GM20000 (cell line): ENCODE results near the gene MIA3.
"Not testable (repeated sequence)": the region's sequence is repeated elsewhere in the genome, so short reads cannot be mapped to it uniquely, and the experiment has no call there.

Experiments
- DNase-seq: peaks from one replicate; pipeline ENCODE4 v3.0.0; 2012; ENCODE audit warnings: low spot score
- TF ChIP-seq, protein P1 (sequence below): IDR thresholded peaks from 2 replicates; pipeline ENCODE4 v1.5.1; 2012; ENCODE audit warnings: mild to moderate bottlenecking, control low read depth; ENCODE audit errors: extremely low read depth, missing control alignments

MIA3 gene

DNA sequence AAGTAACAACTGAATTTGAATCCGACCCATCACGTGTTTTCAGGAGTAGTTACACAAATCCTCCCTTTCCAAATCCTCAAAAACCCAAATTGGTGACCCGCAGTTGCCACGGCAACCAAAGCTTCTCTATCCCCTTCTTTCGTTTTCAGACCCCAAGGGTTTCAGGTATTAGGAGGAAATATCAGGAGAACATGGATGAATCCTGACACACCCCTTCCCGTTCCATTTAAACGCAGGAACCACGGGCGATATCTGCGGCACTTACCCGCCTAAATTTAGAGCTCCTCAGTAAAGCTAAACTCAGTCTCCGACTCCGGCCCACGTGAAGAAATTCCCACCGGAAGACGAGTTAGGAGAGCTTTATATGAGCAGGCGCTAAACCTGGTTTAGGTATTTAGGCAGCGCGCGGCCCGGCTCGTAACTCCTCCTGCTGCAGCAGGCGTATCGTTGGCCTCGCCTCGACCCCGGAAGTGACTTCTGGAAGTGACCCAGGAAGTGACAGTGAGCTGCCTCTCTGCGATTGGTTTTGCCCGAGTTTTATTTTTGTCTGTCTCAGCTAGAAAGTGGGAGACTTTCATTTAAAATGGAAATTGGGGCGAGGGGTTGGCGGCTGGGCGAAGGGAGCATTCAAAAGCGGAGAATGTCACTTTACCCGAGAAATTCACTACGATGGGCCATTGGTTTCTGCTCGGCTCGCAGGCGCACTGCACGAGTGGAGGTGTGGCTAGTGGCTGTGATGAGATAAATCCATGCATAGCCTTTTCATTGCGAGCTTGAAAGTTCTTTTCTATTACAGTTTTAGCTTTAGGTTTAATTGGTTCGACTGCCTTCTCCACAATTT, 28.2 kb upstream of the MIA3 start, which contains the start of gene TAF1A:
TSS of gene TAF1A (minus strand) at position 472 of the 841 bp plus-strand sequence.
- DNase-seq, result peak; percentile 86
- TF ChIP-seq, protein P1, sequence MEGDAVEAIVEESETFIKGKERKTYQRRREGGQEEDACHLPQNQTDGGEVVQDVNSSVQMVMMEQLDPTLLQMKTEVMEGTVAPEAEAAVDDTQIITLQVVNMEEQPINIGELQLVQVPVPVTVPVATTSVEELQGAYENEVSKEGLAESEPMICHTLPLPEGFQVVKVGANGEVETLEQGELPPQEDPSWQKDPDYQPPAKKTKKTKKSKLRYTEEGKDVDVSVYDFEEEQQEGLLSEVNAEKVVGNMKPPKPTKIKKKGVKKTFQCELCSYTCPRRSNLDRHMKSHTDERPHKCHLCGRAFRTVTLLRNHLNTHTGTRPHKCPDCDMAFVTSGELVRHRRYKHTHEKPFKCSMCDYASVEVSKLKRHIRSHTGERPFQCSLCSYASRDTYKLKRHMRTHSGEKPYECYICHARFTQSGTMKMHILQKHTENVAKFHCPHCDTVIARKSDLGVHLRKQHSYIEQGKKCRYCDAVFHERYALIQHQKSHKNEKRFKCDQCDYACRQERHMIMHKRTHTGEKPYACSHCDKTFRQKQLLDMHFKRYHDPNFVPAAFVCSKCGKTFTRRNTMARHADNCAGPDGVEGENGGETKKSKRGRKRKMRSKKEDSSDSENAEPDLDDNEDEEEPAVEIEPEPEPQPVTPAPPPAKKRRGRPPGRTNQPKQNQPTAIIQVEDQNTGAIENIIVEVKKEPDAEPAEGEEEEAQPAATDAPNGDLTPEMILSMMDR, result no peak

DNA sequence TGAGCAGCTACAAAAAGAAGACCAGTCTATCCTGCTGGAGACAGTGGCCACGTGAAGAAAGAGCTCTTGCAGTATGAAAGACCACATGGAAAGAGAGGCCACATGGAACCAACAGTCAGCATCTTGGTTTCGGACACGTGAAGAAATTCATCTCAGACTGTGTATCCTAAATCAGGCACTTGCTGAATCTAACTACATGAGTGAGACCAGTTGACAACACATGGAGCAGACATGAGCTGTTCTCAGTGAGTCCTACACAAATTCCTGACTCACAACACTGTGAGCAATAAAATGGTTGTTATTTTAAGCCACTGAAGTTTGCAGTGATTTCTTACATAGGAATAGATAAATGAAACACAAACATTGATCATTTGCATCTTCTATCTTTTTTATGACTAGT, 25.7 kb upstream of the MIA3 start:
- TF ChIP-seq, protein P1, result no peak
- DNase-seq, result no peak

DNA sequence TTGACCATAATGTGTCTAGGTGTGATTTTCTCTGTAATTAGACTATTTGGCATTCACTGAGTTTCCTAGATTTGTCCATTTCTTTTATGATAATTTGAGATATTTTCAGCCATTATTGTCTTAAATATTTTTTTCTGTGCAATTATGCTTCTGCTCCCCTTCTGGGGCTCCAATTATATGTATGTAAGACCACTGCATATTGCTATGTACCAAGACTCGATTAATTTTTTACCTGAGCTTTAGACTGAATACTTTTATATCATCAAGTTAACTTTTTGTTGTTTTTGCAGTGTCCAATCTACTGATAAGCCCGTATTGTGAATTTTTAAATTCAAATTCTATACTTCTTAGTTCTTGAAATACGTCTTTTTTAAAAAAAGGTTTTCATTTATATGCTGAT, 23.1 kb upstream of the MIA3 start:
- no peak for DNase-seq
- TF ChIP-seq, protein P1, result no peak

DNA sequence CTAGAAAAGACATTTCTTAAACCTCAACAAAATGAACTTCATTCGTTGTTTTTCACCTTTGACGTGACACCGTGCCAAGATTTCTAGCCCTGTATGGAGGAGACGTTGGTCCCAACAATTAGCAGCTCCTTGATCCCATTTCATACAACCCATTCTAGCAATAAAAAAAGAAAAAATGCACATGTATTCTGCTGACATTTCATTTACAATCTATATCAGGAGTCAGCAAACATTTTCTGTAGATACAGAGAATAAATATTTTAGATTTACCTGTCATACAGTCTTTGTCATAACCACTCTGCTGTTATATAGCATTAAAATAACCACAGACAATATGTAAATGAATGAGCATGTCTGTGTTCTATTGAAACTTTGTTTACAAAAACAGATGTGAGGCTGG, 21.2 kb upstream of the MIA3 start:
- no peak for DNase-seq
- TF ChIP-seq, protein P1, result no peak

DNA sequence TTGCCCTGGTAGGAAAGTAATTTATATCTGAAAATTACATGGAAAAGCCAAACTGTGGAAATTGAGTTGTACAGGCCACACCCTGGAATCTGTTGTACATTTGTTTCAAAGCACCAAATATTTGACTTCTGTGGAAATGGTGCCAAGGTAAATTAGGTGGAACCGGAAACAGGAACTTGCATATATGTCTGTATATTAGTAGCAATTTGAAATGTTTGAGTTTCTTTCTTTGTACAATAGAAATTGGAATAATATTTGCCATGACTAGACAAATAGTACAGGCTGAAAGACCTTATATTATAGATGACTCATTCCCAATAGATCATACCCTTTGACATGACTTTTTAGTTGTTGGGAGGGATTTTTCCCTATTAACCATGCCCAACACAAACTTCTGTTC, 17.6 kb upstream of the MIA3 start:
- TF ChIP-seq, protein P1, result no peak
- DNase-seq, result no peak

DNA sequence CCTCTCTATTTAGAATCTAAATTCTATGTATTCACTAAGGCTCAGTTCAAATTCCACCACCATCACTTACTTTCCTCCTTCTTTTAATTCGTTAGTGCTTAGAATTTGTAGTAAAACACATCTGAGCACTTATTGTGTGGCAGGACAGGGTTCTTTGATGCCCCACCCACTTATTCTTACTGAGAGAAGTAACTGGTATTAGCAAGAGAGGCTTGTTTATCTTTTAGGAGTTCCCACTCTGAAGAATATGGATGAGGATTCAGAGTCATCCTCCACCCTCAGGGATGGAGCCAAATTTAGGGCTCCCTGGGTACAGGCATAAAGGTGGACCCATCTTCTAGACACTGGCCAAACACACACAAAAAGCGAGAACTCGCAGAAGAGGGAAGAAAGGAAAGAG, 16.6 kb upstream of the MIA3 start:
- TF ChIP-seq, protein P1, result no peak
- DNase-seq, result no peak

DNA sequence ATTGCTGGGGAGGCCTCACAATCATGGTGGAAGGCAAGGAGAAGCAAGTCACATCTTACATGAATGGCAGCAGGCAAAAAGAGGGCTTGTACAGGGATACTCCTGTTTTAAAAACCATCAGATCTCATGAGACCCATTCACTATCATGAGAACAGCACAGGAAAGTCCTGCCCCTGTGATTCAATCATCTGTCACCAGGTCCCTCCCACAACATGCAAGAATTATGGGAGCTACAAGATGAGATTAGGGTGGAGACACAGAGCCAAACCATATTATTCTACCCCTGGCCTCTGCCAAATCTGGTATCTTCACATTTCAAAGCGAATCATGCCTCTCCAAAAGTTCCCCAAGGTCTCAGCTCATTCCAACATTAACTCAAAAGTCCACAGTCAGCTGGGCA, 11.1 kb upstream of the MIA3 start:
- TF ChIP-seq, protein P1, result no peak

DNA sequence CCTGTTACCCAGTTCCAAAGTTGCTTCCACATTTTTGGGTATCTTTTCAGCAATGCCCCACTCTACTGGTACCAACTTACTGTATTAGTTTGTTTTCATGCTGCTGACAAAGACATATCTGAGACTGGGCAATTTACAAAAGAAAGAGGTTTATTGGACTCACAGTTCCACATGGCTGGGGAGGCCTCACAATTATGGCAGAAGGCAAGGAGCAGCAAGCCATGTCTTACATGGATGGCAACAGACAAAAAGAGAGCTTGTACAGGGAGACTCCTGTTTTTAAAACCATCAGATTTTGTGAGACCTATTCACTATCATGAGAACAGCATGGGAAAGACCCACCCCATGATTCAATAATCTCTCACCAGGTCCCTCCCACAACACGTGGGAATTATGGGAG, 8.8 kb upstream of the MIA3 start:
- not testable (repeated sequence) for DNase-seq

More for the DNA sequence above, 11.1 kb upstream of the MIA3 start:
- no peak for DNase-seq
